IMR-90 (cell line): ENCODE measurements around the gene LDB2. TPM values are rescaled to one million over a fixed set of nuclear protein-coding genes. Genes with fewer than 3 reads are reported as not detected.

Source experiments
- ATAC-seq: fragments of 200-7000 bp; cut with Tn5 transposase; 2 replicates; pipeline ENCODE4 v1.9.1; 2020; ENCODE audit warnings: low read depth, mild to moderate bottlenecking, moderate library complexity
- BruUV-seq: library from RNA; stranded (reverse); fragments of 400-500 nt; replicated peaks from 2 replicates; lab custom pipeline; 2021; lab: Mats Ljungman, UMichigan
- CTCF ChIA-PET: fragments of 300-600 bp; formaldehyde crosslinking; extraction: SDS; loops from one replicate; lab custom pipeline; 2021; ENCODE audit warnings: antibody characterized with exemption; lab: Yijun Ruan, JAX
- POLR2A ChIA-PET: fragments of 300-600 bp; sonication (Branson Sonifier 250); formaldehyde crosslinking; loops from one replicate; lab custom pipeline; 2022; ENCODE audit warnings: antibody characterized with exemption; ENCODE audit not compliant: unreplicated experiment; lab: Charles Lee
- DNase-seq: peaks from one replicate; pipeline ENCODE4 v3.0.0; 2013
- H2AFZ ChIP-seq: replicated peaks from 2 replicates; pipeline ENCODE3; 2013; ENCODE audit warnings: low read length, mild to moderate bottlenecking; ENCODE audit not compliant: poor library complexity
- H2AK5ac ChIP-seq: 2 replicates; pipeline ENCODE4 v1.6.1; 2013; ENCODE audit warnings: low read depth, low read length, inconsistent platforms
- H2AK9ac ChIP-seq: replicated peaks from 2 replicates; pipeline ENCODE3; 2013; ENCODE audit warnings: mild to moderate bottlenecking, low read depth, low read length, moderate library complexity; ENCODE audit not compliant: poor library complexity
- H2BK120ac ChIP-seq: 2 replicates; pipeline ENCODE4 v1.6.1; 2013; ENCODE audit warnings: low read depth, low read length, inconsistent platforms
- H2BK15ac ChIP-seq: 3 replicates; pipeline ENCODE4 v1.6.1; 2013; ENCODE audit warnings: low read depth, low read length, inconsistent platforms
- H2BK20ac ChIP-seq: 2 replicates; pipeline ENCODE4 v1.6.1; 2013; ENCODE audit warnings: low read depth, mild to moderate bottlenecking, inconsistent platforms, low read length, moderate library complexity
- H2BK5ac ChIP-seq: 2 replicates; pipeline ENCODE4 v1.6.1; 2013; ENCODE audit warnings: mild to moderate bottlenecking, low read depth, low read length, inconsistent platforms; ENCODE audit not compliant: poor library complexity, severe bottlenecking
- H3K14ac ChIP-seq: replicated peaks from 2 replicates; pipeline ENCODE4 v1.6.1; 2013; ENCODE audit warnings: low read depth, low read length, inconsistent platforms
- H3K18ac ChIP-seq: 2 replicates; pipeline ENCODE4 v1.6.1; 2013; ENCODE audit warnings: low read depth, low read length, control low read depth
- H3K23ac ChIP-seq: 2 replicates; pipeline ENCODE4 v1.6.1; 2013; ENCODE audit warnings: low read depth, low read length, inconsistent platforms
- H3K27ac ChIP-seq: 2 replicates; pipeline ENCODE4 v1.5.1; 2013; ENCODE audit warnings: mild to moderate bottlenecking, control low read depth, low read length; ENCODE audit not compliant: insufficient read depth
- H3K27me3 ChIP-seq: 2 replicates; pipeline ENCODE4 v1.6.1; 2013; ENCODE audit warnings: low read length; ENCODE audit not compliant: control insufficient read depth, insufficient read depth
- H3K36me3 ChIP-seq: 2 replicates; pipeline ENCODE4 v1.6.1; 2013; ENCODE audit warnings: low read length, mixed read lengths; ENCODE audit not compliant: control insufficient read depth, insufficient read depth
- H3K4ac ChIP-seq: 2 replicates; pipeline ENCODE4 v1.6.1; 2013; ENCODE audit warnings: low read depth, low read length, inconsistent platforms
- H3K4me1 ChIP-seq: 2 replicates; pipeline ENCODE4 v1.6.1; 2013; ENCODE audit warnings: low read length, mixed read lengths; ENCODE audit not compliant: control insufficient read depth, insufficient read depth
- H3K4me2 ChIP-seq: 2 replicates; pipeline ENCODE4 v1.6.1; 2013; ENCODE audit warnings: low read depth, mild to moderate bottlenecking, control low read depth, low read length, moderate library complexity
- H3K4me3 ChIP-seq: 2 replicates; pipeline ENCODE4 v1.5.1; 2013; ENCODE audit warnings: low read depth, mild to moderate bottlenecking, control low read depth, low read length, moderate library complexity; ENCODE audit not compliant: insufficient read depth
- H3K56ac ChIP-seq: 2 replicates; pipeline ENCODE4 v1.6.1; 2013; ENCODE audit warnings: low read length, inconsistent platforms; ENCODE audit not compliant: insufficient read depth; ENCODE audit errors: extremely low read depth
- H3K79me1 ChIP-seq, 2 experiments: 2 replicates each; pipeline ENCODE4 v1.6.1; 2013; ENCODE audit warnings: low read length in 2 of 2, inconsistent platforms in 1 of 2, low read depth in 1 of 2
- H3K9ac ChIP-seq: 2 replicates; pipeline ENCODE4 v1.6.1; 2013; ENCODE audit warnings: low read depth, low read length, control low read depth
- H3K9me1 ChIP-seq: 2 replicates; pipeline ENCODE4 v1.6.1; 2013; ENCODE audit warnings: low read length, inconsistent platforms; ENCODE audit not compliant: insufficient read depth
- H3K9me3 ChIP-seq: 2 replicates; pipeline ENCODE4 v1.6.1; 2013; ENCODE audit warnings: low read length; ENCODE audit not compliant: control insufficient read depth, insufficient read depth
- H4K20me1 ChIP-seq: 2 replicates; pipeline ENCODE4 v1.6.1; 2013; ENCODE audit warnings: low read length, inconsistent platforms; ENCODE audit not compliant: insufficient read depth
- H4K5ac ChIP-seq: 2 replicates; pipeline ENCODE4 v1.6.1; 2013; ENCODE audit warnings: mild to moderate bottlenecking, low read depth, low read length, control low read depth
- H4K8ac ChIP-seq, 2 experiments: 2 replicates each; pipeline ENCODE4 v1.6.1; 2013; ENCODE audit warnings: low read depth in 2 of 2, low read length in 2 of 2, control low read depth in 1 of 2, inconsistent platforms in 1 of 2
- H4K91ac ChIP-seq: 2 replicates; pipeline ENCODE4 v1.6.1; 2013; ENCODE audit warnings: low read depth, low read length, inconsistent platforms; ENCODE audit not compliant: insufficient read depth
- CEBPB ChIP-seq: IDR thresholded peaks from 2 replicates; pipeline ENCODE4 v1.6.1; 2012; ENCODE audit warnings: low read depth, low read length, improper control_type of control experiment
- FOS ChIP-seq: fragments of 150-350 bp; IDR thresholded peaks from 2 replicates; pipeline ENCODE4 v1.6.1; 2016; ENCODE audit warnings: low read depth, low read length
- MAFK ChIP-seq: IDR thresholded peaks from 2 replicates; pipeline ENCODE4 v1.6.1; 2012; ENCODE audit warnings: low read depth, low read length, improper control_type of control experiment
- MAZ ChIP-seq: IDR thresholded peaks from 2 replicates; pipeline ENCODE4 v1.6.1; 2012; ENCODE audit warnings: low read depth, mild to moderate bottlenecking, low read length, improper control_type of control experiment, moderate library complexity, borderline replicate concordance
- MXI1 ChIP-seq: IDR thresholded peaks from 2 replicates; pipeline ENCODE4 v1.6.1; 2012; ENCODE audit warnings: low read depth, mild to moderate bottlenecking, low read length, moderate library complexity, borderline replicate concordance
- POLR2A ChIP-seq: IDR thresholded peaks from 2 replicates; pipeline ENCODE4 v1.6.1; 2012; ENCODE audit warnings: mild to moderate bottlenecking, low read depth, low read length
- RAD21 ChIP-seq: IDR thresholded peaks from 2 replicates; pipeline ENCODE4 v1.6.1; 2012; ENCODE audit warnings: low read length, improper control_type of control experiment
- RCOR1 ChIP-seq: IDR thresholded peaks from 2 replicates; pipeline ENCODE4 v1.6.1; 2012; ENCODE audit warnings: mild to moderate bottlenecking, low read length, improper control_type of control experiment; ENCODE audit not compliant: insufficient replicate concordance
- RFX5 ChIP-seq: IDR thresholded peaks from 2 replicates; pipeline ENCODE4 v1.8.0; 2012; ENCODE audit warnings: low read depth, mild to moderate bottlenecking, low read length, moderate library complexity
- SMC3 ChIP-seq: fragments of 150-350 bp; IDR thresholded peaks from 2 replicates; pipeline ENCODE4 v1.6.1; 2016; ENCODE audit warnings: low read depth, mild to moderate bottlenecking, antibody characterized with exemption, low read length, moderate library complexity
- WGBS, 2 experiments: methylation state at CpG; one replicate each; pipeline versions ENCODE4 v1.1.5 to v1.1.7; 2013; ENCODE audit warnings: missing lambda C conversion rate in 2 of 2; ENCODE audit not compliant: insufficient read length in 1 of 2; ENCODE audit errors: extremely low coverage in 2 of 2; 5-methylcytosine and 5-hydroxymethylcytosine counted together
- dilution Hi-C: fragments of 300-500 bp; cut with HindIII; formaldehyde crosslinking; loops from one replicate; pipeline ENCODE4 v1.14.3; 2018; ENCODE audit warnings: low sequenced_read_pairs; ENCODE audit not compliant: unreplicated experiment
- in situ Hi-C: fragments of 300-500 bp; cut with MboI; formaldehyde crosslinking; loops from 3 replicates; pipeline ENCODE4 v1.14.3; 2019; ENCODE audit warnings: low sequenced_read_pairs, inconsistent platforms, mixed read lengths
- intact Hi-C: fragments of 100-400 bp; cut with micrococcal nuclease; formaldehyde crosslinking; loops from 2 replicates; pipeline ENCODE4 v1.10.0; 2022
- polyA plus RNA-seq, 3 experiments: library from polyadenylated mRNA; depleted of rRNA; stranded (reverse); fragments of >200 nt; gene quantifications; 2 replicates each; pipeline ENCODE4 v1.2.3, GENCODE V29; 2012; ENCODE audit warnings: low replicate concordance in 1 of 3
- total RNA-seq: library from RNA; depleted of rRNA; stranded (reverse); fragments of >200 nt; gene quantifications from 2 replicates; pipeline ENCODE4 v1.2.3, GENCODE V29; 2012
- TF ChIP-seq, protein P1 (sequence below): fragments of 150-350 bp; IDR thresholded peaks from 2 replicates; pipeline ENCODE4 v1.6.1; 2016; ENCODE audit warnings: low read depth, mild to moderate bottlenecking, low read length, moderate library complexity, borderline replicate concordance
- TF ChIP-seq, protein P2 (sequence below): conservative IDR thresholded peaks from 2 replicates; pipeline ENCODE4 v1.5.1; 2012; ENCODE audit warnings: mild to moderate bottlenecking, low read depth, low read length, improper control_type of control experiment
- TF ChIP-seq, protein P3 (sequence below): fragments of 150-350 bp; IDR thresholded peaks from 2 replicates; pipeline ENCODE4 v1.6.1; 2017; ENCODE audit warnings: mild to moderate bottlenecking, antibody characterized with exemption, low read length, low read depth

LDB2 gene
- total and polyA plus RNA-seq, 2 of the 4 experiments (the other 2 are of a cell fraction): 67.9 to 116 TPM

DNA sequence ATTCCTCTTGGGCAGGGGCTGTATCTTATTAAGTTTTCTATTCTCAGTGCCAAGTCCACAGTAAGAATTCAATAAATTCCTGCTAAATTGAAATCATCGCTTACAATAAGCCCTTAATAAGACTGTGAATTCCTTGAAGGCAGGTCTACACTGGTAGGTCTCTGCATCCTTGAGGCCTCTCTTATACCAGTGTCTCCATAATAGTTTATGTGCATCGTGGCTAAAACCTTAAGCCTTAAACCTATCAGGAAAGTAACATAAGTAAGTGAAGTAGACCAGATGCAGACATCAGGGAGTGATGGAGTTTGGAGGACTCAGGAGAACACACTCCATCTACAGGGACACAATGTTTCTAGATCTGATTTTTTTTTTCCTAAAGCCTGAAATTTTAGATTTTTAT is 240.3 kb downstream of the LDB2 start:
- Histone ChIP-seq H2BK120ac (no peak overlapping the region), H3K27me3 (no peaks in the 10 kb centered on the region), H3K9me3 (no peaks in the 10 kb centered on the region), H4K8ac (no peak overlapping the region), H3K79me1 (no peaks in the 10 kb centered on the region; a peak in 1 of 4 replicates), H3K18ac (no peak overlapping the region), H2AK9ac (no peak overlapping the region), H2BK20ac (no peak overlapping the region), H4K20me1 (no peaks in the 10 kb centered on the region), H4K91ac (no peak overlapping the region), H2AFZ (no peak overlapping the region), H2AK5ac (no peak overlapping the region), H2BK15ac (no peak overlapping the region), H3K36me3 (no peaks in the 10 kb centered on the region), H3K56ac (no peak overlapping the region), H2BK5ac (no peak overlapping the region), H3K4me1 (no peaks in the 10 kb centered on the region), H3K23ac (no peak overlapping the region), H3K4me3 (no peak overlapping the region), H4K5ac (no peak overlapping the region), H3K9ac (no peak overlapping the region), H3K14ac (no peak overlapping the region), H3K9me1 (no peaks in the 10 kb centered on the region), H3K4ac (no peak overlapping the region), H3K4me2 (no peak overlapping the region), H3K27ac (no peak overlapping the region)
- intact Hi-C loops (no loop called here), dilution Hi-C loops (no loop called here), in situ Hi-C loops (no loop called here)
- no peak for ATAC-seq
- TF ChIP-seq MAFK (no peak), SMC3 (no peak), RFX5 (no peak), RCOR1 (no peak), RAD21 (no peak), MAZ (no peak), POLR2A (no peak), FOS (no peak), MXI1 (no peak), CEBPB (no peak)
- TF ChIP-seq, protein P1, sequence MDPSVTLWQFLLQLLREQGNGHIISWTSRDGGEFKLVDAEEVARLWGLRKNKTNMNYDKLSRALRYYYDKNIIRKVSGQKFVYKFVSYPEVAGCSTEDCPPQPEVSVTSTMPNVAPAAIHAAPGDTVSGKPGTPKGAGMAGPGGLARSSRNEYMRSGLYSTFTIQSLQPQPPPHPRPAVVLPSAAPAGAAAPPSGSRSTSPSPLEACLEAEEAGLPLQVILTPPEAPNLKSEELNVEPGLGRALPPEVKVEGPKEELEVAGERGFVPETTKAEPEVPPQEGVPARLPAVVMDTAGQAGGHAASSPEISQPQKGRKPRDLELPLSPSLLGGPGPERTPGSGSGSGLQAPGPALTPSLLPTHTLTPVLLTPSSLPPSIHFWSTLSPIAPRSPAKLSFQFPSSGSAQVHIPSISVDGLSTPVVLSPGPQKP: no peak
- TF ChIP-seq, protein P2, sequence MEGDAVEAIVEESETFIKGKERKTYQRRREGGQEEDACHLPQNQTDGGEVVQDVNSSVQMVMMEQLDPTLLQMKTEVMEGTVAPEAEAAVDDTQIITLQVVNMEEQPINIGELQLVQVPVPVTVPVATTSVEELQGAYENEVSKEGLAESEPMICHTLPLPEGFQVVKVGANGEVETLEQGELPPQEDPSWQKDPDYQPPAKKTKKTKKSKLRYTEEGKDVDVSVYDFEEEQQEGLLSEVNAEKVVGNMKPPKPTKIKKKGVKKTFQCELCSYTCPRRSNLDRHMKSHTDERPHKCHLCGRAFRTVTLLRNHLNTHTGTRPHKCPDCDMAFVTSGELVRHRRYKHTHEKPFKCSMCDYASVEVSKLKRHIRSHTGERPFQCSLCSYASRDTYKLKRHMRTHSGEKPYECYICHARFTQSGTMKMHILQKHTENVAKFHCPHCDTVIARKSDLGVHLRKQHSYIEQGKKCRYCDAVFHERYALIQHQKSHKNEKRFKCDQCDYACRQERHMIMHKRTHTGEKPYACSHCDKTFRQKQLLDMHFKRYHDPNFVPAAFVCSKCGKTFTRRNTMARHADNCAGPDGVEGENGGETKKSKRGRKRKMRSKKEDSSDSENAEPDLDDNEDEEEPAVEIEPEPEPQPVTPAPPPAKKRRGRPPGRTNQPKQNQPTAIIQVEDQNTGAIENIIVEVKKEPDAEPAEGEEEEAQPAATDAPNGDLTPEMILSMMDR: no peak
- TF ChIP-seq, protein P3, sequence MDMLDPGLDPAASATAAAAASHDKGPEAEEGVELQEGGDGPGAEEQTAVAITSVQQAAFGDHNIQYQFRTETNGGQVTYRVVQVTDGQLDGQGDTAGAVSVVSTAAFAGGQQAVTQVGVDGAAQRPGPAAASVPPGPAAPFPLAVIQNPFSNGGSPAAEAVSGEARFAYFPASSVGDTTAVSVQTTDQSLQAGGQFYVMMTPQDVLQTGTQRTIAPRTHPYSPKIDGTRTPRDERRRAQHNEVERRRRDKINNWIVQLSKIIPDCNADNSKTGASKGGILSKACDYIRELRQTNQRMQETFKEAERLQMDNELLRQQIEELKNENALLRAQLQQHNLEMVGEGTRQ: no peak
- ChIA-PET CTCF (no interaction called here), POLR2A (no interaction called here)
- no TSS peak for BruUV-seq
- no peak for DNase-seq
- 100% methylated on average over 1 of the region's 2 CpGs; no CpG with 5 or more reads in 1 of the 2 experiments for WGBS, 2 experiments
